HG03521 (cell line): ENCODE results near the gene TRPM8.
"Not testable (repeated sequence)": the region's sequence is repeated elsewhere in the genome, so short reads cannot be mapped to it uniquely, and the experiment has no call there.

ENCODE experiments used
- ATAC-seq: cut with Tn5 transposase; IDR thresholded peaks from one replicate; pipeline ENCODE4 v1.9.1; 2021; ENCODE audit warnings: mild to moderate bottlenecking, moderate library complexity; ENCODE audit not compliant: unreplicated experiment

The TRPM8 gene

GRCh38 chr2:233935426-233935825, 18.3 kb downstream of the TRPM8 start:
- no peak for ATAC-seq

- ATAC-seq: no peak
These were observed 18.9 kb downstream of the TRPM8 start for GRCh38 chr2:233936089-233936488.

- no peak for ATAC-seq
These were observed 21.6 kb downstream of the TRPM8 start for GRCh38 chr2:233938676-233939370.

GRCh38 chr2:233940376-233941276, 23.5 kb downstream of the TRPM8 start:
- ATAC-seq: no peak

GRCh38 chr2:233942731-233943130, 25.6 kb downstream of the TRPM8 start:
- no peak for ATAC-seq

- ATAC-seq: no peak
These were observed 27.1 kb downstream of the TRPM8 start for GRCh38 chr2:233944269-233944668.

- no peak for ATAC-seq
These were observed 27.5 kb downstream of the TRPM8 start for GRCh38 chr2:233944722-233945121.

- ATAC-seq: no peak
These were observed 28.0 kb downstream of the TRPM8 start for GRCh38 chr2:233945146-233945545.

- no peak for ATAC-seq
These were observed 33.1 kb downstream of the TRPM8 start for GRCh38 chr2:233950078-233950825.

GRCh38 chr2:233952335-233952734, 35.2 kb downstream of the TRPM8 start:
- no peak for ATAC-seq

- ATAC-seq: no peak
These were observed 36.1 kb downstream of the TRPM8 start for GRCh38 chr2:233953087-233953801.

GRCh38 chr2:233960203-233960602, 43.0 kb downstream of the TRPM8 start:
- no peak for ATAC-seq

GRCh38 chr2:233961905-233962304, 44.7 kb downstream of the TRPM8 start:
- ATAC-seq: no peak

GRCh38 chr2:233964581-233964980, 47.4 kb downstream of the TRPM8 start:
- ATAC-seq: no peak

GRCh38 chr2:233965032-233965603, 47.9 kb downstream of the TRPM8 start:
- ATAC-seq: no peak

- not testable (repeated sequence) for ATAC-seq
These were observed 48.5 kb downstream of the TRPM8 start for GRCh38 chr2:233965646-233966045.

GRCh38 chr2:233966388-233966787, 49.2 kb downstream of the TRPM8 start:
- no peak for ATAC-seq

- ATAC-seq: no peak
These were observed 50.0 kb downstream of the TRPM8 start for GRCh38 chr2:233967164-233967563.

GRCh38 chr2:233968556-233968955, 51.4 kb downstream of the TRPM8 start:
- no peak for ATAC-seq

GRCh38 chr2:233972460-233972859, 55.3 kb downstream of the TRPM8 start:
- ATAC-seq: not testable (repeated sequence)
